Keratinocyte (primary cell): ENCODE data around the gene DGKQ.

Source experiments
- CTCF ChIP-seq, 3 experiments: IDR thresholded peaks in 1 of 3; conservative IDR thresholded peaks in 1 of 3; optimal IDR thresholded peaks in 1 of 3; 2 replicates in 2 of 3; 3 replicates in 1 of 3; pipeline versions ENCODE3 to v1.5.1; 2011; ENCODE audit warnings: low read length in 3 of 3, mild to moderate bottlenecking in 3 of 3, moderate library complexity in 2 of 3, control low read depth in 1 of 3, inconsistent platforms in 1 of 3; ENCODE audit not compliant: insufficient read depth in 2 of 3; ENCODE audit errors: extremely low read depth in 1 of 3
- EZH2 ChIP-seq: IDR thresholded peaks from one replicate; pipeline ENCODE4 v1.6.1; 2012; ENCODE audit warnings: inconsistent platforms, mild to moderate bottlenecking, low read length, moderate library complexity

- TF ChIP-seq CTCF (optimal IDR thresholded peaks at IDR 0.05 in 1 of 3, IDR thresholded peaks at IDR 0.05 in 1 of 3, conservative IDR thresholded peaks at IDR 0.05 in 1 of 3; ENCODE audit: extremely low read depth in 1 of 3, insufficient read depth in 2 of 3, low read length in 3 of 3) (no peak), EZH2 (no peak)
These were observed 13.2 kb downstream of the DGKQ start for GRCh38 chr4:960140-960635.
